ENCODE measurements around the gene RBM20.

Gene RBM20

GRCh38 chr10:110742801-110743200, 98.7 kb downstream of the RBM20 start:
- no peaks in the 10 kb centered on the region for H3K27me3 ChIP-seq (replicated peaks)
- H3K4me3 ChIP-seq (ENCODE audit: low read depth, low read length), result no peak overlapping the region
- TF ChIP-seq CTCF (IDR thresholded peaks at IDR 0.05; ENCODE audit: low read depth, low read length, missing control alignments), result no peak
- DNase-seq, result no peak
- no peaks in the 10 kb centered on the region for H3K36me3 ChIP-seq (replicated peaks)
- in situ Hi-C loops (cut with HindIII; ENCODE audit: low pct_ligation_motif_present, low sequenced_read_pairs), result no loop called here
- H3K27ac ChIP-seq, result no peak overlapping the region

- Histone ChIP-seq H3K27me3 (replicated peaks) (no peaks in the 10 kb centered on the region), H3K27ac (no peak overlapping the region), H3K36me3 (replicated peaks) (no peaks in the 10 kb centered on the region), H3K4me3 (ENCODE audit: low read depth, low read length) (no peak overlapping the region)
- DNase-seq, result no peak
- in situ Hi-C loops (cut with HindIII; ENCODE audit: low pct_ligation_motif_present, low sequenced_read_pairs), result no loop called here
- no peak for TF ChIP-seq CTCF (IDR thresholded peaks at IDR 0.05; ENCODE audit: low read depth, low read length, missing control alignments)
Measured at GRCh38 chr10:110744782-110745181, 100.6 kb downstream of the RBM20 start.

GRCh38 chr10:110746254-110746826, 102.2 kb downstream of the RBM20 start:
- H3K27me3 ChIP-seq (replicated peaks), result no peaks in the 10 kb centered on the region
- TF ChIP-seq CTCF (IDR thresholded peaks at IDR 0.05; ENCODE audit: low read depth, low read length, missing control alignments), result peak; percentile 82
- peak; percentile 59 for DNase-seq
- no peak overlapping the region for H3K27ac ChIP-seq
- H3K36me3 ChIP-seq (replicated peaks), result no peaks in the 10 kb centered on the region
- in situ Hi-C loops (cut with HindIII; ENCODE audit: low pct_ligation_motif_present, low sequenced_read_pairs), result no loop called here
- no peak overlapping the region for H3K4me3 ChIP-seq (ENCODE audit: low read depth, low read length)

GRCh38 chr10:110746969-110747608, 103.0 kb downstream of the RBM20 start:
- no peak for DNase-seq
- in situ Hi-C loops (cut with HindIII; ENCODE audit: low pct_ligation_motif_present, low sequenced_read_pairs), result no loop called here
- no peak for TF ChIP-seq CTCF (IDR thresholded peaks at IDR 0.05; ENCODE audit: low read depth, low read length, missing control alignments)
- H3K36me3 ChIP-seq (replicated peaks), result no peaks in the 10 kb centered on the region
- no peaks in the 10 kb centered on the region for H3K27me3 ChIP-seq (replicated peaks)
- peak overlapping the region; percentile 61 for H3K27ac ChIP-seq
- no peak overlapping the region for H3K4me3 ChIP-seq (ENCODE audit: low read depth, low read length)

GRCh38 chr10:110747609-110748464, 103.7 kb downstream of the RBM20 start:
- DNase-seq, result peak; percentile 35
- TF ChIP-seq CTCF (IDR thresholded peaks at IDR 0.05; ENCODE audit: low read depth, low read length, missing control alignments), result no peak
- Histone ChIP-seq H3K27me3 (replicated peaks) (no peaks in the 10 kb centered on the region), H3K4me3 (ENCODE audit: low read depth, low read length) (no peak overlapping the region), H3K27ac (peak overlapping the region; percentile 61), H3K36me3 (replicated peaks) (no peaks in the 10 kb centered on the region)
- in situ Hi-C loops (cut with HindIII; ENCODE audit: low pct_ligation_motif_present, low sequenced_read_pairs), result no loop called here

Measured in brain microvascular endothelial cell (primary cell).